Measurements from ENCODE around the gene MSI2. TPM values are rescaled to one million over a fixed set of nuclear protein-coding genes. Genes with fewer than 3 reads are reported as not detected.
A peak's percentile ranks its signal among the peaks of the same experiment; 100 is the strongest.

Gene MSI2
- total and polyA plus RNA-seq, 2 experiments from 2014 or later: 18.9 to 41.8 TPM

DNA sequence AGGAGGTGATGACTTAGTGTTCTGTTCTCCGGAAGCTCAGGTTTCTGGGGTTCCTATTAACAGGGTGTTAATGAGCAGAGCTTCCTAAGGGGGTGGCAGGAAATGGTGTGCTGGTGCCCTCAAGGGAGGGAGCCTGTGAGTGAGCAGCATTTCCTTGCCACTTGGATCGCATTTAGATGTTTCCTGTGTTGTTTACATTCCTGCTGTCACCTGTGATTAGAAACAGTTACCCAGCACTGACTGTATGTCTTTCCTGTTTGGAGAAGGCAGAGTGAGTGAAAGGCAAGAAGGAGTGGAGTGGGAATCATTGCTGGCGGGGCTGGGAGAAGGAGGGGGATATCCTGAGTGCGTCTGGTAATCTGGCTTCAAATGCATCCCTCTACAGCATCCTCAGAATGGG is 274.2 kb downstream of the MSI2 start:
- Histone ChIP-seq H2AFZ (no peak overlapping the region), H3K4me3 (no peak overlapping the region), H3K9me2 (ENCODE audit: insufficient read depth) (no peaks in the 10 kb centered on the region), H3K4me1 (ENCODE audit: insufficient read depth) (peaks cover 37% of the 10 kb centered on the region), H3K79me2 (replicated peaks; ENCODE audit: insufficient read depth) (0 out of 2 replicates have a peak, but pooled peaks cover 3% of the 10 kb centered on the region), H3K27me3 (ENCODE audit: insufficient read depth) (no peaks in the 10 kb centered on the region), H4K20me1 (replicated peaks; ENCODE audit: insufficient read depth) (no peaks in the 10 kb centered on the region), H3K27ac (ENCODE audit: low read depth) (no peak overlapping the region), H3K4me2 (peak overlapping the region; percentile 21; the same call in 1 of the 2 replicates), H3K36me3 (ENCODE audit: insufficient read depth) (no peaks in the 10 kb centered on the region), H3F3A (replicated peaks; ENCODE audit: low read depth) (no peaks in the 10 kb centered on the region)
- H3K27ac Mint-ChIP-seq: no peak overlapping the region; the same call in 1 of the 2 replicates
- H3K4me3 Mint-ChIP-seq: no peak overlapping the region
- ATAC-seq (no peak), DNase-seq (ENCODE audit: low spot score) (peak; percentile 41)
- peaks cover 27% of the 10 kb centered on the region for H3K4me1 Mint-ChIP-seq
- TF ChIP-seq, protein P1, sequence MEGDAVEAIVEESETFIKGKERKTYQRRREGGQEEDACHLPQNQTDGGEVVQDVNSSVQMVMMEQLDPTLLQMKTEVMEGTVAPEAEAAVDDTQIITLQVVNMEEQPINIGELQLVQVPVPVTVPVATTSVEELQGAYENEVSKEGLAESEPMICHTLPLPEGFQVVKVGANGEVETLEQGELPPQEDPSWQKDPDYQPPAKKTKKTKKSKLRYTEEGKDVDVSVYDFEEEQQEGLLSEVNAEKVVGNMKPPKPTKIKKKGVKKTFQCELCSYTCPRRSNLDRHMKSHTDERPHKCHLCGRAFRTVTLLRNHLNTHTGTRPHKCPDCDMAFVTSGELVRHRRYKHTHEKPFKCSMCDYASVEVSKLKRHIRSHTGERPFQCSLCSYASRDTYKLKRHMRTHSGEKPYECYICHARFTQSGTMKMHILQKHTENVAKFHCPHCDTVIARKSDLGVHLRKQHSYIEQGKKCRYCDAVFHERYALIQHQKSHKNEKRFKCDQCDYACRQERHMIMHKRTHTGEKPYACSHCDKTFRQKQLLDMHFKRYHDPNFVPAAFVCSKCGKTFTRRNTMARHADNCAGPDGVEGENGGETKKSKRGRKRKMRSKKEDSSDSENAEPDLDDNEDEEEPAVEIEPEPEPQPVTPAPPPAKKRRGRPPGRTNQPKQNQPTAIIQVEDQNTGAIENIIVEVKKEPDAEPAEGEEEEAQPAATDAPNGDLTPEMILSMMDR (conservative IDR thresholded peaks at IDR 0.05; ENCODE audit: low read depth in 2 of 2): peak in 1 of 2 experiments; percentile 7; a peak in 1 of 4 replicates
- no peak for TF ChIP-seq STAT1 (IDR thresholded peaks at IDR 0.05; ENCODE audit: unreplicated experiment)
- H3K36me3 Mint-ChIP-seq (ENCODE audit: low read depth): no peaks in the 10 kb centered on the region
- peaks cover 2% of the 10 kb centered on the region for H3K27me3 Mint-ChIP-seq (ENCODE audit: insufficient read depth, low read depth, poor library complexity)
- no peaks in the 10 kb centered on the region for H3K9me3 Mint-ChIP-seq

DNA sequence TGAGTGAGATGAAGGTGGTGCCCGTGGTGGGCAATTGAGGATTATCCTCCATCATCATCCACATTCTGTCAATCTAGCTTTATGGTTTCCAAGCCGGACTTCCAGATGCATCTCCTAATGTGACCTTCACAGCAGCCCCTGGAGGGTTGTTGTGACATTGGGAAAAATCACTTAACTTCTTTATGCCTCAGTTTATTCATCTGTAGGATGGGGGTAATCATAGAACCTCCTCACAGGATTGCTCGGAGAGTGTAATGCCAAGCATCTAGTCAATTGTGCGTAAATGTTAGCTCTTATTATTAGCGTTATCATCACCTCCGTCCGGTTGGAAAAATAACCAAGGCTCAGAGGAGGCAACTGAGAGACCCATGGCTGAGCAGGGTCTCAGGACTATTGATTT is 274.8 kb downstream of the MSI2 start:
- H3K9me2 ChIP-seq (ENCODE audit: insufficient read depth): no peaks in the 10 kb centered on the region
- peaks cover 37% of the 10 kb centered on the region for H3K4me1 ChIP-seq (ENCODE audit: insufficient read depth)
- Mint-ChIP-seq H3K4me1 (peaks cover 25% of the 10 kb centered on the region), H3K4me3 (no peak overlapping the region), H3K36me3 (ENCODE audit: low read depth) (no peaks in the 10 kb centered on the region), H3K27me3 (ENCODE audit: insufficient read depth, low read depth, poor library complexity) (peaks cover 2% of the 10 kb centered on the region), H3K9me3 (no peaks in the 10 kb centered on the region), H3K27ac (no peak overlapping the region)
- 0 out of 2 replicates have a peak, but pooled peaks cover 3% of the 10 kb centered on the region for H3K79me2 ChIP-seq (replicated peaks; ENCODE audit: insufficient read depth)
- no peak for ATAC-seq
- no peaks in the 10 kb centered on the region for H3F3A ChIP-seq (replicated peaks; ENCODE audit: low read depth)
- no peaks in the 10 kb centered on the region for H4K20me1 ChIP-seq (replicated peaks; ENCODE audit: insufficient read depth)
- no peaks in the 10 kb centered on the region for H3K36me3 ChIP-seq (ENCODE audit: insufficient read depth)
- H2AFZ ChIP-seq: no peak overlapping the region
- no peak overlapping the region for H3K4me3 ChIP-seq
- no peak overlapping the region for H3K4me2 ChIP-seq
- no peaks in the 10 kb centered on the region for H3K27me3 ChIP-seq (ENCODE audit: insufficient read depth)
- no peak overlapping the region for H3K27ac ChIP-seq (ENCODE audit: low read depth)
- no peak for DNase-seq (ENCODE audit: low spot score)
- TF ChIP-seq ZNF114 (CRISPR knock-in tag; IDR thresholded peaks at IDR 0.05) (no peak), POLR2AphosphoS5 (IDR thresholded peaks at IDR 0.05; ENCODE audit: low read depth) (no peak), ZNF331 (CRISPR knock-in tag; IDR thresholded peaks at IDR 0.05; ENCODE audit: low read depth) (no peak), STAT1 (IDR thresholded peaks at IDR 0.05; ENCODE audit: unreplicated experiment) (no peak), NANOG (IDR thresholded peaks at IDR 0.05; ENCODE audit: borderline replicate concordance) (no peak), EZH2phosphoT487 (IDR thresholded peaks at IDR 0.05; ENCODE audit: unreplicated experiment) (no peak), JUNB (IDR thresholded peaks at IDR 0.05; ENCODE audit: unreplicated experiment) (no peak), CREB1 (CRISPR knock-in tag; IDR thresholded peaks at IDR 0.05; ENCODE audit: low read depth) (no peak), EZH2 (IDR thresholded peaks at IDR 0.05; ENCODE audit: low read depth, unreplicated experiment) (no peak)
- TF ChIP-seq, protein P2, sequence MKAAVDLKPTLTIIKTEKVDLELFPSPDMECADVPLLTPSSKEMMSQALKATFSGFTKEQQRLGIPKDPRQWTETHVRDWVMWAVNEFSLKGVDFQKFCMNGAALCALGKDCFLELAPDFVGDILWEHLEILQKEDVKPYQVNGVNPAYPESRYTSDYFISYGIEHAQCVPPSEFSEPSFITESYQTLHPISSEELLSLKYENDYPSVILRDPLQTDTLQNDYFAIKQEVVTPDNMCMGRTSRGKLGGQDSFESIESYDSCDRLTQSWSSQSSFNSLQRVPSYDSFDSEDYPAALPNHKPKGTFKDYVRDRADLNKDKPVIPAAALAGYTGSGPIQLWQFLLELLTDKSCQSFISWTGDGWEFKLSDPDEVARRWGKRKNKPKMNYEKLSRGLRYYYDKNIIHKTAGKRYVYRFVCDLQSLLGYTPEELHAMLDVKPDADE (IDR thresholded peaks at IDR 0.05): no peak
- TF ChIP-seq, protein P1 (conservative IDR thresholded peaks at IDR 0.05; ENCODE audit: low read depth in 2 of 2): no peak
- TF ChIP-seq, protein P3, sequence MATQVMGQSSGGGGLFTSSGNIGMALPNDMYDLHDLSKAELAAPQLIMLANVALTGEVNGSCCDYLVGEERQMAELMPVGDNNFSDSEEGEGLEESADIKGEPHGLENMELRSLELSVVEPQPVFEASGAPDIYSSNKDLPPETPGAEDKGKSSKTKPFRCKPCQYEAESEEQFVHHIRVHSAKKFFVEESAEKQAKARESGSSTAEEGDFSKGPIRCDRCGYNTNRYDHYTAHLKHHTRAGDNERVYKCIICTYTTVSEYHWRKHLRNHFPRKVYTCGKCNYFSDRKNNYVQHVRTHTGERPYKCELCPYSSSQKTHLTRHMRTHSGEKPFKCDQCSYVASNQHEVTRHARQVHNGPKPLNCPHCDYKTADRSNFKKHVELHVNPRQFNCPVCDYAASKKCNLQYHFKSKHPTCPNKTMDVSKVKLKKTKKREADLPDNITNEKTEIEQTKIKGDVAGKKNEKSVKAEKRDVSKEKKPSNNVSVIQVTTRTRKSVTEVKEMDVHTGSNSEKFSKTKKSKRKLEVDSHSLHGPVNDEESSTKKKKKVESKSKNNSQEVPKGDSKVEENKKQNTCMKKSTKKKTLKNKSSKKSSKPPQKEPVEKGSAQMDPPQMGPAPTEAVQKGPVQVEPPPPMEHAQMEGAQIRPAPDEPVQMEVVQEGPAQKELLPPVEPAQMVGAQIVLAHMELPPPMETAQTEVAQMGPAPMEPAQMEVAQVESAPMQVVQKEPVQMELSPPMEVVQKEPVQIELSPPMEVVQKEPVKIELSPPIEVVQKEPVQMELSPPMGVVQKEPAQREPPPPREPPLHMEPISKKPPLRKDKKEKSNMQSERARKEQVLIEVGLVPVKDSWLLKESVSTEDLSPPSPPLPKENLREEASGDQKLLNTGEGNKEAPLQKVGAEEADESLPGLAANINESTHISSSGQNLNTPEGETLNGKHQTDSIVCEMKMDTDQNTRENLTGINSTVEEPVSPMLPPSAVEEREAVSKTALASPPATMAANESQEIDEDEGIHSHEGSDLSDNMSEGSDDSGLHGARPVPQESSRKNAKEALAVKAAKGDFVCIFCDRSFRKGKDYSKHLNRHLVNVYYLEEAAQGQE (IDR thresholded peaks at IDR 0.05; ENCODE audit: unreplicated experiment): no peak

All from GM23338 (cell line).